Fibroblast of mammary gland (primary cell): ENCODE measurements around the gene ALOX5.
"Not testable (repeated sequence)": the region's sequence is repeated elsewhere in the genome, so short reads cannot be mapped to it uniquely, and the experiment has no call there.

Experiments
- DNase-seq: peaks from one replicate; pipeline ENCODE4 v3.0.0-alpha.2; 2010; ENCODE audit warnings: low read depth
- H3K4me3 ChIP-seq: 2 replicates; pipeline ENCODE4 v1.5.1; 2011; ENCODE audit warnings: low read depth, mild to moderate bottlenecking, low read length, moderate library complexity; ENCODE audit not compliant: control insufficient read depth
- CTCF ChIP-seq: conservative IDR thresholded peaks from 2 replicates; pipeline ENCODE4 v1.5.1; 2011; ENCODE audit warnings: low read depth, low read length, inconsistent platforms; ENCODE audit not compliant: control insufficient read depth, insufficient read depth

The ALOX5 gene

GRCh38 chr10:45354261-45354660 is 19.8 kb upstream of the ALOX5 start:
- no peak for TF ChIP-seq CTCF
- H3K4me3 ChIP-seq, result no peak overlapping the region
- DNase-seq, result no peak

DNA sequence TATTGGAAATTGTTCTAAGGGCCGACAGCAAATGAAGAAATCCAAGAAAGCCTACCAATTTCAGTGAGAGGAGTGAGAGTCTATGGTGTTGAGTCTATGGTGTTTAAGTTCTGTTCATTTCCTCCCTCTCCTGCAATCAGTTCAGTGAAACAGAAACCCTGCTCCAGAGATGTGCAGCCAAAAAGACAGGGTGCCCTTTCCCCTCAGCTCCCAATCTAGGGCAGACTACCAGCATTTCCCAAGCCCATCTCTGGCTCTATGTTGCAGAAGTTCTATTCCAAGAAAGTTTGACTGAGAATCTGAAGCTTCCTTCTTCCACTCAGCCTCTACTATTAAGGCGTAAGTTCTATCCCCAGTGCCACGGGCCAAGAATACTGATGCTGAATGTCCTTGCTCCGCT is 18.5 kb upstream of the ALOX5 start:
- DNase-seq, result no peak
- H3K4me3 ChIP-seq, result no peak overlapping the region
- no peak for TF ChIP-seq CTCF

GRCh38 chr10:45358961-45359360 is 15.1 kb upstream of the ALOX5 start:
- not testable (repeated sequence) for H3K4me3 ChIP-seq, DNase-seq

DNA sequence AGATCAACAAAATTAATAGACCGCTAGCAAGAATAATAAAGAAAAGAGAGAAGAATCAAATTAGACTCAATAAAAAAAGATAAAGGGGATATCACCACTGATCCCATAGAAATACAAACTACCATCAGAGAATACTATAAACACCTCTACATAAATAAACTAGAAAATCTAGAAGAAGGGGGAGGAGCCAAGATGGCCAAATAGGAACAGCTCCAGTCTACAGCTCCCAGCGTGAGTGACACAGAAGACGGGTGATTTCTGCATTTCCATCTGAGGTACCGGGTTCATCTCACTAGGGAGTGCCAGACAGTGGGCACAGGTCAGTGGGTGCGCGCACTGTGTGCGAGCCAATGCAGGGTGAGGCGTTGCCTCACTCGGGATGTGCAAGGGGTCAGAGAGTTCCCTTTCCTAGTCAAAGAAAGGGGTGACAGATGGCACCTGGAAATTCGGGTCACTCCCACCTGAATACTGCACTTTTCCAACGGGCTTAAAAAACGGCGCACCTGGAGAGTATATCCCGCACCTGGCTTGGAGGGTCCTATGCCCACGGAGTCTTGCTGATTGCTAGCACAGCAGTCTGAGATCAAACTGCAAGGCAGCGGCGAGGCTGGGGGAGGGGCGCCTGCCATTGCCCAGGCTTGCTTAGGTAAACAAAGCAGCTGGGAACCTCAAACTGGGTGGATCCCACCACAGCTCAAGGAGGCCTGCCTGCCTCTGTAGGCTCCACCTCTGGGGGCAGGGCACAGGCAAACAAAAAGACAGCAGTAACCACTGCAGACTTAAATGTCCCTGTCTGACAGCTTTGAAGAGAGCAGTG is 11.8 kb upstream of the ALOX5 start:
- not testable (repeated sequence) for DNase-seq, H3K4me3 ChIP-seq

DNA sequence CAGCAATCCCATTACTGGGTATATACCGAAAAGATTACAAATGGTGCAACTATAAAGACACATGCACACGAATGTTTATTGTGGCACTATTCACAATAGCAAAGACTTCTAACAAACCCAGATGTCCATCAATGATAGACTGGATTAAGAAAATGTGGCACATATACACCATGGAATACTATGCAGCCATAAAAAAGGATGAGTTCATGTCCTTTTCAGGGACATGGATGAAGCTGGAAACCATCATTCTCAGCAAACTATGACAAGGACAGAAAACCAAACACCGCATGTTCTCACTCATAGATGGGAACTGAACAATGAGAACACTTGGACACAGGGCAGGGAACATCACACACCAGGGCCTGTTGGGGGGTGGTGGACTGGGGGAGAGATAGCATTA is 6.4 kb upstream of the ALOX5 start:
- not testable (repeated sequence) for DNase-seq, H3K4me3 ChIP-seq

DNA sequence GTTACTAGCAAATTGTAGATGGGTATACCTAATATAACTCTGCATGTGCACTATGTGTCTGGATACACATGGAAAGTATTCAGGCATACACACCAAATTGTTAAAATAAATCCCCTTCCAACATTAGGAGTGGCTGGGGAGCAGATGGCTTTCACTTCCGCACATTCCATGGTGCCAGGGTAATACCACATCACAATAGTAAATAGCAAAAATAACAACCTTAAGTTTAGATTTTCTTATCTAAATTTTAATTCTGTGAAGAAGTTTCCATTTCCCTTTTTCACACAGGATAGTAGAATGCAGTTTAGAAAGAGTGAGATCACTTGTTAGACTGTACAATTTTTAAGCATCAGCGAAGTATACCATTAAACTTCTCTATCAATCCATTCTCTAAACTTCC is 5.8 kb upstream of the ALOX5 start:
- no peak for DNase-seq
- H3K4me3 ChIP-seq, result no peak overlapping the region
- no peak for TF ChIP-seq CTCF

GRCh38 chr10:45370202-45370955 is 3.6 kb upstream of the ALOX5 start:
- DNase-seq, result no peak
- no peak overlapping the region for H3K4me3 ChIP-seq
- TF ChIP-seq CTCF, result no peak

DNA sequence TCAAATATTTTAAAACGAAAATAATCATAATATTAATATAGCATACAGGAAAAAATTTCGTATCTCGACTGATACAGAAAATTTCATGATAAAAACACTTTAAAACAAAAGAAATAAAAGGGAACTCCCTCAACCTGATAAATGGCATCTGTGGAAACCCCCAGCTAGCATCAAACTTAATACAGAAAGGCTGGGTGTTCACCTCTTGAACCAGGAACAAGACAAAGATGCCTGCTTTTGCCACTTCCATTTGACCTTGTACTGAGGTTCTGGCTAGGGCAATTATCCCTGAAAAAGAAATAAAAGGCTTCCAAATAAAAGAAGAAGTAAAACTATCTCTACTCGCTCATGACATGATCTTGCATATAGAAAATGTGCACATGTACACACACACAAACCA is 2.5 kb upstream of the ALOX5 start:
- no peak overlapping the region for H3K4me3 ChIP-seq
- no peak for TF ChIP-seq CTCF
- no peak for DNase-seq
